22Rv1 (cell line): ENCODE data around the gene PRR7.

Experiments used
- ZFX ChIP-seq: fragments of 450-650 bp; IDR thresholded peaks from 2 replicates; pipeline ENCODE4 v1.6.1; 2017; ENCODE audit warnings: antibody characterized with exemption, borderline replicate concordance
- TF ChIP-seq, protein P1 (sequence below): fragments of 450-650 bp; IDR thresholded peaks from 2 replicates; pipeline ENCODE4 v1.5.1; 2017; ENCODE audit warnings: mild to moderate bottlenecking

DNA sequence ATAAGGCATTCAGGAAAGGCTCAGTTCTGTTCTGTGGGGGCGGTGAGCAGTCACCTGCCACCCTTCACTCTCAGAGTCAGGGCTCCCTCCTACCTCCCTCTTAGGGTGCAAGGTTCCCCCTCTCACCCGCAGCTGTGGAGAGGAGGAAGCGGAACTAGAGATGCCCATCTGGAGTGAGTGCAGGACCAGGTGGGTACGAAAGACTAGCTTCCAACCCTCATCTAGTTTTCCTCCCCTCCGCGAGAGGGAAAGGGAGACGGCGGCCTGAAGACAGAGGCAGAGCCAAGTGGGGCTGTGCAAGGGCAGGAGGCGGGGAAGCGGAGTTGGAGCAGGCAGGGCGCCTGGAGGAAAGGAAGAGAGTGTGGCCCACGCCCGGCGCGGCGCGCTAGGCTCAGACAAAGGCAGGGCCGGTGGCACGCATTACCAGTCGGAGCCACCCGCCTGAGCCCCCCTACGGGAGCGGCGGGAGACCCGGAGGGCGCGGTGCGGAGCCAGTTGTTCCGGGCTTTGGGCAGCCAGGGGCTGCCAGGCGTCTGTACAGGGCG lies 7.3 kb downstream of the PRR7 start:
- TF ChIP-seq, protein P1, sequence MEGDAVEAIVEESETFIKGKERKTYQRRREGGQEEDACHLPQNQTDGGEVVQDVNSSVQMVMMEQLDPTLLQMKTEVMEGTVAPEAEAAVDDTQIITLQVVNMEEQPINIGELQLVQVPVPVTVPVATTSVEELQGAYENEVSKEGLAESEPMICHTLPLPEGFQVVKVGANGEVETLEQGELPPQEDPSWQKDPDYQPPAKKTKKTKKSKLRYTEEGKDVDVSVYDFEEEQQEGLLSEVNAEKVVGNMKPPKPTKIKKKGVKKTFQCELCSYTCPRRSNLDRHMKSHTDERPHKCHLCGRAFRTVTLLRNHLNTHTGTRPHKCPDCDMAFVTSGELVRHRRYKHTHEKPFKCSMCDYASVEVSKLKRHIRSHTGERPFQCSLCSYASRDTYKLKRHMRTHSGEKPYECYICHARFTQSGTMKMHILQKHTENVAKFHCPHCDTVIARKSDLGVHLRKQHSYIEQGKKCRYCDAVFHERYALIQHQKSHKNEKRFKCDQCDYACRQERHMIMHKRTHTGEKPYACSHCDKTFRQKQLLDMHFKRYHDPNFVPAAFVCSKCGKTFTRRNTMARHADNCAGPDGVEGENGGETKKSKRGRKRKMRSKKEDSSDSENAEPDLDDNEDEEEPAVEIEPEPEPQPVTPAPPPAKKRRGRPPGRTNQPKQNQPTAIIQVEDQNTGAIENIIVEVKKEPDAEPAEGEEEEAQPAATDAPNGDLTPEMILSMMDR, result no peak
- TF ChIP-seq ZFX, result no peak
